ENCODE data around the gene ADCY5. TPM values are rescaled to one million over a fixed set of nuclear protein-coding genes. Genes with fewer than 3 reads are reported as not detected.

The ADCY5 gene
- total and polyA plus RNA-seq, 2 donors from 2014 or later: 7.1 to 33.6 TPM

- Histone ChIP-seq H3K36me3 (ENCODE audit: control insufficient read depth in 2 of 3, insufficient read depth in 3 of 3, low read length in 3 of 3) (no peaks in the 10 kb centered on the region), H3K27ac (ENCODE audit: low read depth in 2 of 2, low read length in 2 of 2) (peak overlapping the region; percentile 51 to 83), H3K9me3 (ENCODE audit: control insufficient read depth in 2 of 3, insufficient read depth in 1 of 3, low read length in 3 of 3) (no peaks in the 10 kb centered on the region), H3K4me1 (ENCODE audit: control insufficient read depth in 2 of 3, insufficient read depth in 2 of 3, low read depth in 1 of 3, low read length in 3 of 3) (peaks cover 7 to 42% (median 29%) of the 10 kb centered on the region in 3 donors), H3K27me3 (ENCODE audit: control insufficient read depth, insufficient read depth, low read length) (no peaks in the 10 kb centered on the region), H3K4me3 (ENCODE audit: low read length in 3 of 3) (no peak overlapping the region), H3K9ac (ENCODE audit: low read length in 3 of 3) (peak overlapping the region in 1 of 3 donors; percentile 5)
- intact Hi-C loops (cut with DNase I): no loop called here
- DNase-seq: peak; percentile 88 to 94 (median 91)
- no peak for TF ChIP-seq CTCF (IDR thresholded peaks at IDR 0.05; ENCODE audit: borderline replicate concordance, extremely low read depth, insufficient read depth)
- no peak for FAIRE-seq
Measured at GRCh38 chr3:123409443-123410148, 39.3 kb downstream of the ADCY5 start.

GRCh38 chr3:123406598-123406997, 42.3 kb downstream of the ADCY5 start:
- TF ChIP-seq CTCF (IDR thresholded peaks at IDR 0.05; ENCODE audit: borderline replicate concordance, extremely low read depth, insufficient read depth): no peak
- Histone ChIP-seq H3K27me3 (ENCODE audit: control insufficient read depth, insufficient read depth, low read length) (no peaks in the 10 kb centered on the region), H3K36me3 (ENCODE audit: control insufficient read depth in 2 of 3, insufficient read depth in 3 of 3, low read length in 3 of 3) (no peaks in the 10 kb centered on the region), H3K9ac (ENCODE audit: low read length in 3 of 3) (no peak overlapping the region), H3K4me3 (ENCODE audit: low read length in 3 of 3) (no peak overlapping the region), H3K9me3 (ENCODE audit: control insufficient read depth in 2 of 3, insufficient read depth in 1 of 3, low read length in 3 of 3) (no peaks in the 10 kb centered on the region), H3K4me1 (ENCODE audit: control insufficient read depth in 2 of 3, insufficient read depth in 2 of 3, low read depth in 1 of 3, low read length in 3 of 3) (peaks cover 3 to 30% (median 24%) of the 10 kb centered on the region in 3 donors), H3K27ac (ENCODE audit: low read depth in 2 of 2, low read length in 2 of 2) (peak overlapping the region in 1 of 2 donors; percentile 22)
- intact Hi-C loops (cut with DNase I): no loop called here
- FAIRE-seq (no peak), DNase-seq (peak in 1 of 5 donors; percentile 80)

- no peak overlapping the region for H3K4me3 ChIP-seq (ENCODE audit: low read length in 3 of 3)
- intact Hi-C loops (cut with DNase I): no loop called here
- peaks cover 3 to 25% (median 18%) of the 10 kb centered on the region in 3 donors for H3K4me1 ChIP-seq (ENCODE audit: control insufficient read depth in 2 of 3, insufficient read depth in 2 of 3, low read depth in 1 of 3, low read length in 3 of 3)
- no peak for FAIRE-seq
- no peak overlapping the region for H3K27ac ChIP-seq (ENCODE audit: low read depth in 2 of 2, low read length in 2 of 2)
- no peak overlapping the region for H3K9ac ChIP-seq (ENCODE audit: low read length in 3 of 3)
- no peaks in the 10 kb centered on the region for H3K36me3 ChIP-seq (ENCODE audit: control insufficient read depth in 2 of 3, insufficient read depth in 3 of 3, low read length in 3 of 3)
- no peaks in the 10 kb centered on the region for H3K27me3 ChIP-seq (ENCODE audit: control insufficient read depth, insufficient read depth, low read length)
- DNase-seq: peak in 1 of 5 donors; percentile 29
- no peak for TF ChIP-seq CTCF (IDR thresholded peaks at IDR 0.05; ENCODE audit: borderline replicate concordance, extremely low read depth, insufficient read depth)
- no peaks in the 10 kb centered on the region for H3K9me3 ChIP-seq (ENCODE audit: control insufficient read depth in 2 of 3, insufficient read depth in 1 of 3, low read length in 3 of 3)
Measured at GRCh38 chr3:123405936-123406510, 42.9 kb downstream of the ADCY5 start.
